Endothelial cell of umbilical vein (primary cell): ENCODE results near the gene IGFBP6. TPM values are rescaled to one million over a fixed set of nuclear protein-coding genes. Genes with fewer than 3 reads are reported as not detected.

ENCODE experiments used
- BruUV-seq: library from RNA; stranded (reverse); fragments of 400-500 nt; replicated peaks from 2 replicates; lab custom pipeline; 2021; lab: Mats Ljungman, UMichigan
- CTCF ChIA-PET: fragments of 300-600, 350-600 bp; sonication (Branson Sonifier 250); formaldehyde crosslinking; loops from one replicate; lab custom pipeline; 2021; ENCODE audit warnings: antibody characterized with exemption, inconsistent platforms; lab: Charles Lee
- POLR2A ChIA-PET: fragments of 300-600, 350-600 bp; sonication (Branson Sonifier 250); formaldehyde crosslinking; loops from one replicate; lab custom pipeline; 2021; ENCODE audit warnings: antibody characterized with exemption, inconsistent platforms; lab: Charles Lee
- DNase-seq: peaks from one replicate; pipeline ENCODE4 v3.0.0-alpha.2; 2011; ENCODE audit warnings: low read depth, low spot score
- FAIRE-seq: peaks from 2 replicates; lab custom pipeline; 2011; peaks lifted over from hg19 to GRCh38; lab: Jason Lieb, UNC
- H2AFZ ChIP-seq: 2 replicates; pipeline ENCODE4 v1.6.0; 2012; ENCODE audit warnings: low read depth, low read length, control low read depth, inconsistent platforms
- H3K27ac ChIP-seq: 2 replicates; pipeline ENCODE4 v1.5.1; 2011; ENCODE audit warnings: low read depth, mild to moderate bottlenecking, control low read depth, low read length, moderate library complexity; ENCODE audit not compliant: insufficient read depth
- H3K27me3 ChIP-seq, 2 experiments: 2 replicates each; pipeline versions ENCODE4 v1.6.0 to v1.6.1; 2011; ENCODE audit warnings: low read length in 2 of 2, mixed read lengths in 1 of 2; ENCODE audit not compliant: control insufficient read depth in 2 of 2, insufficient read depth in 2 of 2
- H3K36me3 ChIP-seq, 2 experiments: 2 replicates in 1 of 2; 3 replicates in 1 of 2; pipeline ENCODE4 v1.5.1; 2011; ENCODE audit warnings: low read length in 2 of 2, mild to moderate bottlenecking in 1 of 2, moderate library complexity in 1 of 2; ENCODE audit not compliant: control insufficient read depth in 2 of 2, insufficient read depth in 2 of 2; ENCODE audit errors: extremely low read depth in 1 of 2
- H3K4me1 ChIP-seq: 3 replicates; pipeline ENCODE4 v1.5.1; 2011; ENCODE audit warnings: mild to moderate bottlenecking, low read length; ENCODE audit not compliant: control insufficient read depth, insufficient read depth; ENCODE audit errors: extremely low read depth
- H3K4me2 ChIP-seq: 2 replicates; pipeline ENCODE4 v1.6.1; 2011; ENCODE audit warnings: low read length, control low read depth, mixed read lengths; ENCODE audit not compliant: insufficient read depth
- H3K4me3 ChIP-seq, 3 experiments: fragments of 200-600 bp in 1 of 3; sonication (generic), shearing (Covaris generic) in 1 of 3; replicated peaks in 1 of 3; 2 replicates each; pipeline ENCODE4 v1.5.1; 2011 to 2016; ENCODE audit warnings: control low read depth in 3 of 3, low read length in 3 of 3, mild to moderate bottlenecking in 2 of 3, inconsistent platforms in 1 of 3, low read depth in 1 of 3, moderate library complexity in 1 of 3; ENCODE audit not compliant: insufficient read depth in 1 of 3
- H3K79me2 ChIP-seq: 2 replicates; pipeline ENCODE4 v1.6.0; 2012; ENCODE audit warnings: low read length, inconsistent platforms; ENCODE audit not compliant: control insufficient read depth, insufficient read depth
- H3K9ac ChIP-seq: replicated peaks from 2 replicates; pipeline ENCODE3; 2011; ENCODE audit warnings: low read length, control low read depth; ENCODE audit not compliant: insufficient read depth; ENCODE audit errors: extremely low read depth
- H3K9me1 ChIP-seq: replicated peaks from 3 replicates; pipeline ENCODE4 v1.6.0; 2011; ENCODE audit warnings: mild to moderate bottlenecking, low read length; ENCODE audit not compliant: control insufficient read depth, insufficient read depth; ENCODE audit errors: extremely low read depth
- H3K9me3 ChIP-seq: replicated peaks from 2 replicates; pipeline ENCODE4 v1.5.1; 2012; ENCODE audit warnings: low read length, inconsistent platforms; ENCODE audit not compliant: control insufficient read depth, insufficient read depth
- H4K20me1 ChIP-seq: replicated peaks from 2 replicates; pipeline ENCODE3; 2011; ENCODE audit warnings: mild to moderate bottlenecking, low read length; ENCODE audit not compliant: control insufficient read depth, insufficient read depth; ENCODE audit errors: extremely low read depth
- EZH2 ChIP-seq: IDR thresholded peaks from 2 replicates; pipeline ENCODE4 v1.6.1; 2012; ENCODE audit warnings: borderline replicate concordance, low read depth, mild to moderate bottlenecking, moderate library complexity, low read length, inconsistent platforms; ENCODE audit not compliant: severe bottlenecking
- FOS ChIP-seq: IDR thresholded peaks from 2 replicates; pipeline ENCODE4 v1.6.1; 2011; ENCODE audit warnings: mild to moderate bottlenecking, low read length, moderate library complexity, borderline replicate concordance; ENCODE audit not compliant: insufficient read depth
- GATA2 ChIP-seq: IDR thresholded peaks from 2 replicates; pipeline ENCODE4 v1.7.0; 2011; ENCODE audit warnings: low read depth, mild to moderate bottlenecking, moderate library complexity, mixed read lengths, low read length; ENCODE audit not compliant: insufficient read length, insufficient read depth
- MYC ChIP-seq: IDR thresholded peaks from one replicate; pipeline ENCODE4 v1.6.1; 2011; ENCODE audit warnings: mild to moderate bottlenecking, low read depth, low read length
- POLR2A ChIP-seq: IDR thresholded peaks from 2 replicates; pipeline ENCODE4 v1.6.1; 2012; ENCODE audit warnings: low read depth, mild to moderate bottlenecking, control low read depth, low read length
- POLR2AphosphoS5 ChIP-seq: IDR thresholded peaks from 2 replicates; pipeline ENCODE4 v1.6.1; 2012; ENCODE audit warnings: low read depth, mild to moderate bottlenecking, control low read depth, low read length, moderate library complexity; ENCODE audit not compliant: insufficient read depth
- dilution Hi-C: fragments of 300-500 bp; cut with MboI; formaldehyde crosslinking; loops from one replicate; pipeline ENCODE4 v1.15.0; 2019; ENCODE audit warnings: low sequenced_read_pairs; ENCODE audit not compliant: extremely low pct_ligation_motif_present
- intact Hi-C: fragments of 100-400 bp; cut with micrococcal nuclease; formaldehyde crosslinking; loops from one replicate; pipeline ENCODE4 v1.10.0; 2022
- polyA plus RNA-seq, 4 experiments: library from polyadenylated mRNA; depleted of rRNA in 3 of 4; stranded (reverse) in 3 of 4; unstranded in 1 of 4; fragments of >200 nt; gene quantifications; 2 replicates each; pipeline versions ENCODE4 v1.2.1 to v1.2.3, GENCODE V29; 2011 to 2012; ENCODE audit warnings: missing spikeins in 1 of 4
- total RNA-seq: library from RNA; stranded (reverse); gene quantifications from 2 replicates; pipeline ENCODE4 v1.2.3, GENCODE V29; 2021
- TF ChIP-seq, protein P1 (sequence below), 2 donors: IDR thresholded peaks; 1 replicate in 1 of 2; 2 replicates in 1 of 2; pipeline ENCODE4 v1.5.1; 2011; ENCODE audit warnings: low read length in 2 of 2, mild to moderate bottlenecking in 2 of 2, moderate library complexity in 2 of 2, control low read depth in 1 of 2, inconsistent platforms in 1 of 2, low read depth in 1 of 2; ENCODE audit not compliant: insufficient read depth in 1 of 2; ENCODE audit errors: extremely low read depth in 1 of 2
- TF ChIP-seq, protein P2 (sequence below): IDR thresholded peaks from 2 replicates; pipeline ENCODE4 v1.6.1; 2011; ENCODE audit not compliant: insufficient read depth, insufficient read length

Gene IGFBP6
- total and polyA plus RNA-seq, 2 donors (not counting 3 experiments of a cell fraction or from before 2014, with no cell fraction given) = 14.1 to 18.2 TPM

- dilution Hi-C loops (no loop called here), intact Hi-C loops (no loop called here)
- FAIRE-seq = no peak
- Histone ChIP-seq H3K79me2 (no peaks in the 10 kb centered on the region), H4K20me1 (no peaks in the 10 kb centered on the region), H3K27me3 (peaks cover 5 to 9% of the 10 kb centered on the region in 2 experiments), H3K4me1 (no peaks in the 10 kb centered on the region), H3K36me3 (no peaks in the 10 kb centered on the region), H2AFZ (no peak overlapping the region), H3K9me1 (no peaks in the 10 kb centered on the region), H3K9ac (no peak overlapping the region), H3K27ac (no peak overlapping the region), H3K4me2 (no peak overlapping the region), H3K9me3 (no peaks in the 10 kb centered on the region), H3K4me3 (no peak overlapping the region)
- POLR2A ChIA-PET = no interaction called here
- no peak for TF ChIP-seq POLR2AphosphoS5
- TF ChIP-seq EZH2 = no peak
- TF ChIP-seq, protein P1, sequence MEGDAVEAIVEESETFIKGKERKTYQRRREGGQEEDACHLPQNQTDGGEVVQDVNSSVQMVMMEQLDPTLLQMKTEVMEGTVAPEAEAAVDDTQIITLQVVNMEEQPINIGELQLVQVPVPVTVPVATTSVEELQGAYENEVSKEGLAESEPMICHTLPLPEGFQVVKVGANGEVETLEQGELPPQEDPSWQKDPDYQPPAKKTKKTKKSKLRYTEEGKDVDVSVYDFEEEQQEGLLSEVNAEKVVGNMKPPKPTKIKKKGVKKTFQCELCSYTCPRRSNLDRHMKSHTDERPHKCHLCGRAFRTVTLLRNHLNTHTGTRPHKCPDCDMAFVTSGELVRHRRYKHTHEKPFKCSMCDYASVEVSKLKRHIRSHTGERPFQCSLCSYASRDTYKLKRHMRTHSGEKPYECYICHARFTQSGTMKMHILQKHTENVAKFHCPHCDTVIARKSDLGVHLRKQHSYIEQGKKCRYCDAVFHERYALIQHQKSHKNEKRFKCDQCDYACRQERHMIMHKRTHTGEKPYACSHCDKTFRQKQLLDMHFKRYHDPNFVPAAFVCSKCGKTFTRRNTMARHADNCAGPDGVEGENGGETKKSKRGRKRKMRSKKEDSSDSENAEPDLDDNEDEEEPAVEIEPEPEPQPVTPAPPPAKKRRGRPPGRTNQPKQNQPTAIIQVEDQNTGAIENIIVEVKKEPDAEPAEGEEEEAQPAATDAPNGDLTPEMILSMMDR (IDR thresholded peaks at IDR 0.05; ENCODE audit: extremely low read depth in 1 of 2, insufficient read depth in 1 of 2, low read depth in 1 of 2, low read length in 2 of 2) = no peak
- no peak for TF ChIP-seq GATA2
- TF ChIP-seq MYC = no peak
- no peak for TF ChIP-seq FOS
- no peak for TF ChIP-seq POLR2A
- TF ChIP-seq, protein P2, sequence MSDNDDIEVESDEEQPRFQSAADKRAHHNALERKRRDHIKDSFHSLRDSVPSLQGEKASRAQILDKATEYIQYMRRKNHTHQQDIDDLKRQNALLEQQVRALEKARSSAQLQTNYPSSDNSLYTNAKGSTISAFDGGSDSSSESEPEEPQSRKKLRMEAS = no peak
- BruUV-seq = no TSS peak
- CTCF ChIA-PET = interaction anchor here (0.9 to 1.2 kb wide), 2 partner anchors 9 to 24 kb away, joined by 3 read pairs; no protein-coding TSS in a partner anchor
- no peak for DNase-seq
Measured at GRCh38 chr12:53090105-53090504, 7.4 kb upstream of the IGFBP6 start.
